CD4-positive, alpha-beta T cell treated with Interferon alpha-2 for 1 hour (primary cell): ENCODE results near the gene ARHGEF28.

Experiments used
- DNase-seq, 2 donors: peaks; one replicate each; pipeline ENCODE4 v3.0.0-alpha.2; 2020 to 2022

ARHGEF28 gene

GRCh38 chr5:73983644-73984043, 357.6 kb downstream of the ARHGEF28 start:
- DNase-seq: no peak

- no peak for DNase-seq
These were observed 359.1 kb downstream of the ARHGEF28 start for GRCh38 chr5:73985145-73985544.

- no peak for DNase-seq
These were observed 360.7 kb downstream of the ARHGEF28 start for GRCh38 chr5:73986729-73987128.

- no peak for DNase-seq
These were observed 361.9 kb downstream of the ARHGEF28 start for GRCh38 chr5:73987915-73988314.

GRCh38 chr5:73989956-73990355, 364.0 kb downstream of the ARHGEF28 start:
- no peak for DNase-seq
